GM21786 (cell line): Measurements from ENCODE around the gene SUPT20HL1.

Experiments used
- ATAC-seq: cut with Tn5 transposase; IDR thresholded peaks from one replicate; pipeline ENCODE4 v1.9.1; 2021; ENCODE audit not compliant: unreplicated experiment

SUPT20HL1 gene

GRCh38 chrX:24396236-24396930 is 35.9 kb downstream of the SUPT20HL1 start:
- ATAC-seq = no peak

GRCh38 chrX:24396931-24397279 is 36.5 kb downstream of the SUPT20HL1 start:
- ATAC-seq = no peak

- no peak for ATAC-seq
Measured at GRCh38 chrX:24398766-24399165, 38.3 kb downstream of the SUPT20HL1 start.

- ATAC-seq = no peak
Measured at GRCh38 chrX:24399550-24399949, 39.1 kb downstream of the SUPT20HL1 start.

GRCh38 chrX:24405959-24406358 is 45.5 kb downstream of the SUPT20HL1 start:
- ATAC-seq = no peak
